Hepatocyte (in vitro differentiated cells): ENCODE data around the gene AKT1. TPM values are rescaled to one million over a fixed set of nuclear protein-coding genes. Genes with fewer than 3 reads are reported as not detected.

Experiments
- DNase-seq: peaks from one replicate; pipeline ENCODE4 v3.0.0-alpha.2; 2016; ENCODE audit warnings: low spot score
- H2AFZ ChIP-seq: fragments of 200-600 bp; sonication (generic); 2 replicates; pipeline ENCODE4 v1.6.0; 2016; ENCODE audit warnings: antibody characterized with exemption, mild to moderate bottlenecking
- H3K27ac ChIP-seq: fragments of 200-600 bp; sonication (generic); 2 replicates; pipeline ENCODE4 v1.5.1; 2016; ENCODE audit warnings: mild to moderate bottlenecking
- H3K27me3 ChIP-seq: fragments of 200-600 bp; sonication (generic); 2 replicates; pipeline ENCODE4 v1.6.1; 2016
- H3K36me3 ChIP-seq: fragments of 200-600 bp; sonication (generic); replicated peaks from 2 replicates; pipeline ENCODE4 v1.5.1; 2016; ENCODE audit warnings: low read depth; ENCODE audit not compliant: insufficient read depth
- H3K4me1 ChIP-seq: fragments of 200-600 bp; sonication (generic); 2 replicates; pipeline ENCODE4 v1.5.1; 2016; ENCODE audit warnings: mild to moderate bottlenecking, moderate library complexity; ENCODE audit not compliant: insufficient read depth
- H3K4me2 ChIP-seq: fragments of 200-600 bp; sonication (generic); 2 replicates; pipeline ENCODE4 v1.6.0; 2016
- H3K4me3 ChIP-seq: fragments of 200-600 bp; sonication (generic); 2 replicates; pipeline ENCODE4 v1.5.1; 2016; ENCODE audit warnings: mild to moderate bottlenecking
- H3K79me2 ChIP-seq: fragments of 200-600 bp; sonication (generic); 2 replicates; pipeline ENCODE4 v1.6.0; 2017; ENCODE audit warnings: mild to moderate bottlenecking
- H3K9me2 ChIP-seq: fragments of 200-600 bp; sonication (generic); replicated peaks from 2 replicates; pipeline ENCODE4 v1.6.0; 2017; ENCODE audit warnings: mild to moderate bottlenecking; ENCODE audit not compliant: insufficient read depth
- H3K9me3 ChIP-seq: fragments of 200-600 bp; sonication (generic); 2 replicates; pipeline ENCODE4 v1.5.1; 2016; ENCODE audit warnings: low read depth, mild to moderate bottlenecking
- H4K20me1 ChIP-seq: fragments of 200-600 bp; sonication (generic); 2 replicates; pipeline ENCODE4 v1.6.0; 2016; ENCODE audit warnings: mild to moderate bottlenecking; ENCODE audit not compliant: insufficient read depth, poor library complexity, severe bottlenecking
- EZH2 ChIP-seq: fragments of 200-600 bp; sonication (generic); IDR thresholded peaks from 2 replicates; pipeline ENCODE4 v1.6.1; 2016; ENCODE audit warnings: antibody characterized with exemption, mild to moderate bottlenecking, borderline replicate concordance
- EZH2phosphoT487 ChIP-seq: fragments of 200-600 bp; sonication (generic); IDR thresholded peaks from one replicate; pipeline ENCODE4 v1.6.1; 2018; ENCODE audit warnings: antibody characterized with exemption, mild to moderate bottlenecking, low read depth, moderate library complexity; ENCODE audit not compliant: unreplicated experiment, severe bottlenecking
- WGBS: methylation state at CpG from one replicate; pipeline ENCODE4 v1.1.6; 2016; ENCODE audit warnings: low lambda C conversion rate; ENCODE audit errors: missing lambda C conversion rate; 5-methylcytosine and 5-hydroxymethylcytosine counted together
- polyA plus RNA-seq: library from polyadenylated mRNA; unstranded; fragments of >200 nt; fragmentation: Nextera tagmentation; extraction: Ambion mirVana; gene quantifications from 2 replicates; pipeline ENCODE4 v1.2.1, GENCODE V29; 2016
- total RNA-seq: library from RNA; depleted of rRNA; stranded (reverse); fragments of >200 nt; gene quantifications from 2 replicates; pipeline ENCODE4 v1.2.3, GENCODE V29; 2014
- TF ChIP-seq, protein P1 (sequence below): fragments of 200-600 bp; sonication (generic); IDR thresholded peaks from 2 replicates; pipeline ENCODE4 v1.5.1; 2016; ENCODE audit warnings: antibody characterized with exemption, mild to moderate bottlenecking; ENCODE audit not compliant: poor library complexity

Gene AKT1
- total and polyA plus RNA-seq, 2 experiments from 2014 or later = 124 to 159 TPM

DNA sequence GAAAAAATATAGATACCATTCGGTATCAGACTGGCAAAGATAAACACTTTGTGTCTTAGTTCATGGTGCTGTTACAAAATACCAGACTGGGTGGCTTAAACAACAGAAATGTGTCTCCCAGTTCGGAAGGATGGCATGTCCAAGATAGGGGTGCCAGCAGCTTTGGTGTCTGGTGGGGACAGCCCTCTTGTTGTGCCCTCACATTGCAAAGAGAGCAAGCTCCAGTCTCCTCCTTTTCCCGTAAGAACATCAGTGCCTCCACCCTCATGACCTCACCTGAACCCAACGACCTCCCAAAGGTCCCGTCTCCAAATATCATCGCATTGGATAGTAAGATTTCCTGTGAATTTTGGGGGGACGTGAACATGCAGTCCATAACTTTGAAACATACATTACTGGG is 17.7 kb upstream of the AKT1 start:
- Histone ChIP-seq H2AFZ (no peak overlapping the region), H3K9me3 (no peaks in the 10 kb centered on the region), H3K4me3 (no peak overlapping the region), H3K4me2 (no peak overlapping the region), H3K79me2 (peaks cover 31% of the 10 kb centered on the region), H3K36me3 (no peaks in the 10 kb centered on the region), H3K4me1 (peaks cover 13% of the 10 kb centered on the region), H3K27ac (no peak overlapping the region), H4K20me1 (no peaks in the 10 kb centered on the region), H3K27me3 (no peaks in the 10 kb centered on the region), H3K9me2 (no peaks in the 10 kb centered on the region)
- WGBS = 94% methylated on average over 7 of the region's 7 CpGs
- no peak for DNase-seq
- TF ChIP-seq EZH2phosphoT487 = no peak
- TF ChIP-seq, protein P1, sequence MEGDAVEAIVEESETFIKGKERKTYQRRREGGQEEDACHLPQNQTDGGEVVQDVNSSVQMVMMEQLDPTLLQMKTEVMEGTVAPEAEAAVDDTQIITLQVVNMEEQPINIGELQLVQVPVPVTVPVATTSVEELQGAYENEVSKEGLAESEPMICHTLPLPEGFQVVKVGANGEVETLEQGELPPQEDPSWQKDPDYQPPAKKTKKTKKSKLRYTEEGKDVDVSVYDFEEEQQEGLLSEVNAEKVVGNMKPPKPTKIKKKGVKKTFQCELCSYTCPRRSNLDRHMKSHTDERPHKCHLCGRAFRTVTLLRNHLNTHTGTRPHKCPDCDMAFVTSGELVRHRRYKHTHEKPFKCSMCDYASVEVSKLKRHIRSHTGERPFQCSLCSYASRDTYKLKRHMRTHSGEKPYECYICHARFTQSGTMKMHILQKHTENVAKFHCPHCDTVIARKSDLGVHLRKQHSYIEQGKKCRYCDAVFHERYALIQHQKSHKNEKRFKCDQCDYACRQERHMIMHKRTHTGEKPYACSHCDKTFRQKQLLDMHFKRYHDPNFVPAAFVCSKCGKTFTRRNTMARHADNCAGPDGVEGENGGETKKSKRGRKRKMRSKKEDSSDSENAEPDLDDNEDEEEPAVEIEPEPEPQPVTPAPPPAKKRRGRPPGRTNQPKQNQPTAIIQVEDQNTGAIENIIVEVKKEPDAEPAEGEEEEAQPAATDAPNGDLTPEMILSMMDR = no peak
- no peak for TF ChIP-seq EZH2

DNA sequence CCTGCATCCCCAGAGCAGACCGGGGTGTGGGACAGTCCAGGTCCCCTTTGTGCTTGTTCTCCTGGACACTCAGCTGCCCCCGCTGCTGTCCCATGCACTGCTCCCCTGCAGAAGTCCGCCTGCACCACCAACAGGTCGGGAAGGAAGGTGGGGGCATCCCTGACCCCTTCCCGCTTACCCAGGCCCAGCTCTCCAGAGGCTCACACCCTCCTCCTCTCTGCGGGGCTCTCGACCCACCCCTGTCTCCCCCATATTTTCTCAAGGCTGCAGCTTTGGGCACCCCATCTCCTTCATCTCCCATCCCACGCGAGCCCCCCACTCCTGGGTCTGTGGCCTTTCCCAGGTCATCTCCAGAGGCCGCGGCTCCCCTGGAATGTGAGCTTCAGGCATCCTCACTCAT is 14.8 kb upstream of the AKT1 start:
- TF ChIP-seq EZH2 (no peak), EZH2phosphoT487 (no peak)
- TF ChIP-seq, protein P1 = no peak
- Histone ChIP-seq H3K9me2 (no peaks in the 10 kb centered on the region), H3K4me2 (no peak overlapping the region), H3K4me1 (peaks cover 4% of the 10 kb centered on the region), H2AFZ (no peak overlapping the region), H3K79me2 (peaks cover 12% of the 10 kb centered on the region), H3K4me3 (no peak overlapping the region), H3K27me3 (no peaks in the 10 kb centered on the region), H4K20me1 (no peaks in the 10 kb centered on the region), H3K36me3 (no peaks in the 10 kb centered on the region), H3K27ac (no peak overlapping the region), H3K9me3 (no peaks in the 10 kb centered on the region)
- 90% methylated on average over 11 of the region's 11 CpGs for WGBS
- DNase-seq = no peak

DNA sequence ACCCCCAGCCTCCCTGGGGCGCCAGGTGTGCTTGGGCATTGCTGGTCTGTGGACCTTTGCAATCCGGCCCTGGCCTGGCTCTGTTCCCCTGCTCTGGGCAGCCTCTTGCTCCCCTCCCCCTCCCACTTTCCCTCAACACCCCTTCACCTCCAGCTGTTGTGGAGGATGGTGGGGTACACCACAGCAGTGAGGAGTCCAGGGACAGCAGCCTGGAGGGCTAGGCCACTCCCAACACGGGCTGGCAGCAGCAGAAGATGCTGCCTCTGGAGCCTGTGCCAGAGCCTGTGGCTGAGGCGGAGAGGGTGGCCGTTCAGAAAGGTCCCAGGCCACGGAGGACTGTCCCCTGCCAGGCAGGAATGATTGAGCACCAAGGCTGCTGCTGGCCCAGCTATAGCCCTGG is 12.9 kb upstream of the AKT1 start:
- Histone ChIP-seq H3K79me2 (peaks cover under 1% of the 10 kb centered on the region), H3K9me3 (no peaks in the 10 kb centered on the region), H2AFZ (no peak overlapping the region), H4K20me1 (no peaks in the 10 kb centered on the region), H3K36me3 (no peaks in the 10 kb centered on the region), H3K9me2 (no peaks in the 10 kb centered on the region), H3K27me3 (no peaks in the 10 kb centered on the region), H3K4me2 (no peak overlapping the region), H3K4me3 (no peak overlapping the region), H3K27ac (no peak overlapping the region), H3K4me1 (no peaks in the 10 kb centered on the region)
- TF ChIP-seq, protein P1 = no peak
- TF ChIP-seq EZH2phosphoT487 (no peak), EZH2 (no peak)
- WGBS = 86% methylated on average over 6 of the region's 6 CpGs
- DNase-seq = no peak
